Skeletal muscle tissue (tissue), 5 donors: ENCODE results near the gene JARID2. TPM values are rescaled to one million over a fixed set of nuclear protein-coding genes. Genes with fewer than 3 reads are reported as not detected.

Experiments used
- H3K27ac ChIP-seq: one replicate; pipeline ENCODE4 v1.7.0; 2013; ENCODE audit warnings: mild to moderate bottlenecking, low read depth, low read length, inconsistent platforms
- H3K27me3 ChIP-seq, 3 donors: one replicate each; pipeline ENCODE4 v1.7.0; 2013; ENCODE audit warnings: low read length in 3 of 3; ENCODE audit not compliant: control insufficient read depth in 3 of 3, insufficient read depth in 3 of 3
- H3K36me3 ChIP-seq, 3 donors: one replicate each; pipeline ENCODE4 v1.7.0; 2013; ENCODE audit warnings: low read length in 3 of 3; ENCODE audit not compliant: control insufficient read depth in 3 of 3, insufficient read depth in 3 of 3
- H3K4me1 ChIP-seq, 3 donors: one replicate each; pipeline ENCODE4 v1.7.0; 2013; ENCODE audit warnings: low read length in 3 of 3, mild to moderate bottlenecking in 3 of 3; ENCODE audit not compliant: control insufficient read depth in 3 of 3, insufficient read depth in 3 of 3
- H3K4me3 ChIP-seq, 3 donors: one replicate each; pipeline ENCODE4 v1.7.0; 2013; ENCODE audit warnings: low read length in 3 of 3
- H3K9ac ChIP-seq, 3 donors: one replicate each; pipeline ENCODE4 v1.7.0; 2013; ENCODE audit warnings: low read length in 3 of 3, mild to moderate bottlenecking in 3 of 3, moderate library complexity in 2 of 3, low read depth in 1 of 3
- H3K9me3 ChIP-seq, 3 donors: one replicate each; pipeline ENCODE4 v1.7.0; 2013; ENCODE audit warnings: low read length in 3 of 3; ENCODE audit not compliant: control insufficient read depth in 3 of 3
- small RNA-seq: library from RNA; depleted of rRNA; stranded (forward); fragments of <200 nt; gene quantifications from one replicate; pipeline ENCODE3, GENCODE V24; 2014
- total RNA-seq: library from RNA; depleted of rRNA; stranded (reverse); fragments of >200 nt; gene quantifications from one replicate; pipeline ENCODE4 v1.2.3, GENCODE V29; 2014
- donor health status: Osteomylitis.

The JARID2 gene
- total RNA-seq, 1 donor from 2014 or later, result 12.0 TPM

- Histone ChIP-seq H3K4me3 (no peak overlapping the region), H3K27me3 (no peaks in the 10 kb centered on the region), H3K36me3 (no peaks in the 10 kb centered on the region), H3K9me3 (no peaks in the 10 kb centered on the region), H3K27ac (no peak overlapping the region), H3K4me1 (no peaks in the 10 kb centered on the region), H3K9ac (no peak overlapping the region)
These were observed 324.3 kb downstream of the JARID2 start for GRCh38 chr6:15570171-15570570.

Small RNA genes within 50 kb of the gene (small RNA-seq; reads per million reads assigned to genes)
- not detected for gene RF00001
- gene RNU6-522P, result not detected
- not detected for gene RNU6-645P
